HG02642 (cell line): ENCODE measurements around the gene NUP133.
"Not testable (repeated sequence)": the region's sequence is repeated elsewhere in the genome, so short reads cannot be mapped to it uniquely, and the experiment has no call there.

Experiments used
- ATAC-seq: cut with Tn5 transposase; IDR thresholded peaks from one replicate; pipeline ENCODE4 v1.9.1; 2021; ENCODE audit warnings: mild to moderate bottlenecking; ENCODE audit not compliant: unreplicated experiment, poor library complexity

The NUP133 gene

GRCh38 chr1:229507951-229508822 lies at the start of gene NUP133:
NUP133 (minus strand) TSS chr1:229508341; CDS start chr1:229508249, 92 bp downstream.
- peak; percentile 97 for ATAC-seq

DNA sequence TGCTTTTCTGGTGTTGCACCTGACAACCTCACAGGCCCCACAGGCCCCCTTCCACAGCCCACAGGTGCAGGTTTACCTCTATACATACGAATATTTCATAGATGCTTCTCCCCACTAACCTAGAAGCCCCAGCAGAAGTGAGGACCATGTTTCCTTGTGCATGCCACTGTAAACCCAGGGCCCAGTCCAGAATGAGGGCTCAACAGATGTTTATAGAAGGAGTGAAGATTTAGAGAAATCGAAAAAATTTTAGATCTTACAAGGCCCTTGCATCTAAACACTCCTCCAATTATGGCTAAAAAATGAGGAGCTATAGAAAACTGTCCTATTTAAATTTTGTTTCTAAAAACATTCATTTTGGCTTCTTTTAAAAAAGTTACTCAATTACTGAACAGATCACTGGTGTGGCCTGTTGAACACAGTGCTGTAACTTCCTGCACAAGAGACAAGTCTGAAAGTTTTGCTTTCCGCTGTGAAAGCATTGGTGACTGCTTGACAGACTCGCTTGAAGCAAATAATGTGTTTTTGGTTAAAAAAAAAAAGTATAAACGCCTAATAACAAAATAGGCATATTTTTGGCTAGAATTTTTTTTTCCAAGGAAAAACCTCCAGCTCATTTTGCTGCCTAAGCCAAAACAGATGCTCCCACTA lies 49.2 kb upstream of the NUP133 start:
- no peak for ATAC-seq

DNA sequence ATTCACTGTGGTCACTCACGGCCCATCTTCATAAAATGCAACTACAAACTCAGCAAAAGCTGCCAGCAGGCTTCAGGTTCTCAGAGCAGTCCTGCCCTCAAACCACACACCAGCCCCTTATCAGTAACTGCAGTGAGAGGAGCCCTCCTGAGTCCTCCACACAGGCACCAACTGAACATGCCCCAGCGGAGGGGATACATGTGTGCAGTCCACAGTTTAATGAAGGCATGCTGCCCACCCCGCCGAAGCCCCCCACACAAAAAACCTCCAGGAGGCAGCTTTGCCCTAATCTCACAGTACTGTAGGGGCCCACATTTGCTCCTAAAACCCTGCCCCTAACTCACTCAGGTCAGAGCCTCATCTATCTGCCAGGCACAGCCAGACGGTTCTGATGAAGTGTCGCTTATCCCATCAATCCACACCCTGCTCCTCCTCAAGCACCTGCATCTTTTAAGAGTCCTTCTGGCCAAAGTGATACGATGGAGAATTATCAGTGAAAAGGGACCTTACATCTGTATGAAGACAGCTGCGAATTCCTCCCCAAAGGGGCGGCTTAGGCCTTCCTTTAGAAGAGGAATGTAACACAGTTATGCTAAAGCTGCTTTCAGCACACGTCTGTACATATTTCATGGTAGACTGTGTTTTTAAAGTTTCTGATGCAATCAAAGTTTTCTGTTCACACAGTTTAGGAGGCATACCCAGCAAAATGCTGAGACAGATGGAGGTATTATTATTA lies 46.9 kb upstream of the NUP133 start:
- no peak for ATAC-seq

DNA sequence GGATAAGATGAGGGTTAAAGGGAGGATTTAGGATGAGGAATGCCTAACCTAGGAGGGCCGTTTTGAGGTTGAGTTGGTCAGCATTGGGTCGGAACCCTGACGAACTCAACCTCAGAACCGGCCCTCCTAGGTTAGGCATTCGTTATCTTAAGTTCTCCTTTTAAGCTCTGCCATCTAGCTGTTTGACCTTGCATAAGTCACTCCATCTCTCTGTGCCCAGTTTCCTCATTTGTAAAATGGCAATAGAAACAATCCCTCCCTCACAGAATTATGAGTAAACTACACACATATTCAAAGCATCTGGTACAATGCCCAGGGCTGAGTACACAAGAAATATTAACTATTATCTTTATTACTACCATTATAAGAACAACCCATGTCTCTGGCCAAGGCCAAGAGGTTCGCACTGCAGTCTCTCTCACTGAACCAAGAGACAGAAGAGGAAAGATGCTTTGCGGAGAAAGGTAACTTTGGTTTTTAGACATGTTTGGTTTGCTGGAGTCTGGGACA lies 45.5 kb upstream of the NUP133 start:
- no peak for ATAC-seq

DNA sequence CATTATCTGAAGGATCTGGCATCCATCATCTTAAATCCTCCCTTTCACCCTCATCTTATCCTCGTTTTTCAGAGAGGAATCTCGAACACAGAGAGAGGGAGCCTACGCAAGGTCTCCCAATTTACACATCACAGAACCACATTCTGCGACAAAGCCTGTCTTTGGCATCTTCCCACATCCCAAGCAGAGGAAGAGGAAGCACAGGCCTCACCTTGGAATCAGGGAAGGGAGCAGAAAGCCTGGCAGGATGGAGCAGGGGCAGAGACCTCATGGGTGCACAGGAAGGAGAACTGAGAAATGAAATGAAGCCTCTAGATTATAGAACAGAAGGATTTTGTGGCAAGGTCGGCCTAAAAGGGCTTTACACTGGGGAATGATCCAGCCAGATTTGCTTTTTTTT lies 44.6 kb upstream of the NUP133 start:
- no peak for ATAC-seq

DNA sequence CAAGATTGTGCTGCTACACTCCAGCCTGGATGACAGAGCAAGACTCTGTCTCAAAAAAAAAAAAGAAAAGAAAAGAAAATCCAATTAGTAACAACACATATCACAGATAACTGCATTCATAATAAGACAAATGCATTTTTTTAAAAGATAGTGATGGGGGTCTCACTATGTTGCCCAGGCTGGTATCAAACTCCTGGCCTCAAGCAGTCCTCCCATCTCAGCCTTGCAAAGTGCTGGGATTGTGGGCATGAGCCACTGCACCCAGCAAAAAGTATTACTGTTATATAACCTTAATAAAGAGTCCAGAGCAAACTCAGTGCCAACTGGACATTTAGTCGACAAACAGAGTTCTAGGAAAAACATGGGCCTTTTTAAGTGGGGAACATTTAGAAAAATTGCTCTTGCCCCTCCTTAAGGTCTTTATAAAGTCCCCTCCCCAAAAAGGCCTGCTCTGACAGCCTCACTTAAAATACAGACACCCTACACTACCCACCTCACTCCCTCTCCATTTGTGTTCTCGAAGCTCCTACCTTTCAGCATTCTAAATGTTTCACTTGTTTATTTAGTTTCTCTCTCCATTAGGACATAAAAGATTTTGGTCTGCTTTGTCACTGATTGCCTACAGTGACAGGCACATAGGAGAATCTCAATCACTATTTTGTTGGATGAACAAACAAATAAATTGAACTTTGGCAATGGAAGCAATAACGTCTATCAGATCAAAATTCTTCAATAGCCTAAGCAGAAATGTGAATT lies 42.8 kb upstream of the NUP133 start:
- ATAC-seq, result no peak

GRCh38 chr1:229547542-229547941 lies 39.4 kb upstream of the NUP133 start:
- ATAC-seq, result no peak

GRCh38 chr1:229544587-229544986 lies 36.4 kb upstream of the NUP133 start:
- ATAC-seq, result no peak

GRCh38 chr1:229539863-229540506 lies 31.8 kb upstream of the NUP133 start:
- ATAC-seq, result no peak

- ATAC-seq, result no peak
Observed at GRCh38 chr1:229538945-229539344, 30.8 kb upstream of the NUP133 start.

GRCh38 chr1:229537894-229538293 lies 29.8 kb upstream of the NUP133 start:
- no peak for ATAC-seq

GRCh38 chr1:229536982-229537381 lies 28.8 kb upstream of the NUP133 start:
- ATAC-seq, result no peak

- ATAC-seq, result no peak
Observed at GRCh38 chr1:229535230-229535629, 27.1 kb upstream of the NUP133 start.

DNA sequence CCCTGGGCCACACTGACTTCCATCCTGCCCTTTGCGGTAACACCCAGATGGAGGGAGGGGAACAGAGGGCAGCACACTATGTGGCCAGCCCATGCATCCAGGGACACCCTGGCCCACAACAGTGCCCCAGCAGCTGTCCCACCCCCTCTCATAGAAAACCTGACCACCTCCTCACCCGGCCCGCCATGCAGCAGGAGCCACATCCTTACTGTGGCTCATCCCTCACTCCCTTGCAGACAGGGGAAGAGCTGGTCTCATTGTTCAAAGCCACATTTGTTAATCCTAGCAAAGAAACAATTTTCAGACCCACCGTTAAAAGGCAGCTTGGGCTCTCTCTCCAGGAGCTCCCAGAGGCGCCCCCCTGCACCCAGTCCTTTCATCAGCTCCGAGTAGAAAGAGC lies 23.2 kb upstream of the NUP133 start:
- ATAC-seq, result no peak

DNA sequence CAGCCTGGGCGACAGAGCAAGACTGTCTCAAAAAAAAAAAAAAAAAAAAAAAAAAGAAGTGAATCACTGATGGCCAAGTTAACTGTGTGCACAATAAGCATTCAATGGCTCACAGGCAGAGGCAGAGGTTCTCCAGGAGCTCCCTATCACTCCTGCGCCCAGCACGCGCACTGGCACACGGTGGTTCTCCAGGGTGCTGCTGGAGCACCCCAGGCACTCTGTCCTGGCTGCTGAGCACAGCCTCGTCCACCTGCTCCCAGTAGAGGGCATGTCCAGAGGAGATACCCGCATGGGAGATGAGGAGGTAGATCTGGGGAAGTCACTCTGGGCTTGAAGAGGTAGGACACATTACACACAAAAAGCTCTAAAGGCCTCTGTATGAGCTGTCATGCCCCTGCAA lies 21.5 kb upstream of the NUP133 start:
- no peak for ATAC-seq

DNA sequence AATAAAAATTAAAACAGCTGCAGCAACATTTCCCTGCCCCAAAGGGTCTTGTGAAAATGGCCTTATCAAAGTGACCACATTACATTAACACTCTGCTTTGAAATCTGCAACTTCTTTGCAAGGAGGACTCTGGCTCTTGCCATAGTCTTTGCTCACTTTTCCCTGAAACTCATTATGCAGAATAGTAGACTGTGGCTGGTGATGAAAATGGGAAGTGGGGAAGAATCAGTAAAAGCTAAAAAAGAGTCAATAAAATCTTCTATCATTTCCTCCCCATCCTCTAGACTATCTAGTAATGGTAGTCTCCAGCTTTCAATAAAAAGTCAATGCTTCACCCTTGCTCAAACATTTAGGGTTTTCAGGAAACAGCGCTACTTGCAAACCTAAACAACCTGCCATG lies 18.6 kb upstream of the NUP133 start:
- ATAC-seq, result no peak

DNA sequence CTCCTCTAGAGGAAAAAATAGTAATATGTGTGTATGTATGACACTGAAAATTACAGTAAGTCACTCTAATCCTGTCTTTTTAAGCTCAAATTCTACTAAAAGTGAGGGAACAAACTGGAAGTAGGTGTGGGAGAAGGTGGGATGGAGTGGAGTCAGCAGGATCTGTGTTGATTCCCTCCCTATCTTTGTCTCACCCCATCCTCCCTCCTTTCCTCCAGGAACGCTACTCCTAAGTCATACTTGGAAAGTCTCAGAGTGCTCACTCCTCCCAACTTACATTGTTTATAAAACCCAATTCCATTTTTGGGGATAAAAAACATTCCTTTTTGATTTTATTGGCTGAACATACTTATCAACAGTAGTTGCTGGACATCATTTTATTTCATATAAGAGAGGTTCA lies 14.9 kb upstream of the NUP133 start:
- no peak for ATAC-seq

- no peak for ATAC-seq
Observed at GRCh38 chr1:229514578-229515275, 6.6 kb upstream of the NUP133 start.

- not testable (repeated sequence) for ATAC-seq
Observed at GRCh38 chr1:229511625-229512024, 3.5 kb upstream of the NUP133 start.
